Measurements from ENCODE around the gene LASP1.

DNA sequence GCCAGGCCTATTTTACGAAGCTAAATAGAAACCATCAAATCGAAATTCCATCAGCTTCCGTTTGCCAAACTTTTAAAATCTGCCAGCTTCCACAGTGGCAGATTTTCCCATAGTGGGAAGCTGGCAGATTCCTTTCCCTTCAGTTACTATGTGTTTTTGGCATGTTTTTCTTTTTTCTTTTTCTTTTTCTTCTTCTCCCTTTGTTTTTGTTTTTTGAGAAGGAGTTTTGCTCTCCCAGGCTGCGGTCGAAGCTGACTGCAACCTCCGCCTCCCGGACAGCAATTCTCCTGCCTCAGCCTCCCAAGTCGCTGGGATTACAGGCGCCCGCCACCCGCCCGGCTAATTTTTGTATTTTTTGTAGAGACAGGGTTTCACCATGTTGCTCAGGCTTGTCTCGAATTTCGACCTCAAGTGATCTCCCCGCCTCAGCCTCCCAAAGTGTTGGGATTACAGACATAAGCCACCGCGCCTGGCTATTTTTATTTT is 44.1 kb upstream of the LASP1 start:
- TF ChIP-seq POLR2A (IDR thresholded peaks at IDR 0.05; ENCODE audit: low read length) (no peak), GATA1 (IDR thresholded peaks at IDR 0.05; ENCODE audit: low read depth, low read length) (no peak)

All from erythroblast (primary cell).